ENCODE data around the gene DACT3.

GRCh38 chr19:46685189-46685588 is 24.2 kb upstream of the DACT3 start:
- no peak for TF ChIP-seq POLR2A (IDR thresholded peaks at IDR 0.05)
- TF ChIP-seq, protein P1, sequence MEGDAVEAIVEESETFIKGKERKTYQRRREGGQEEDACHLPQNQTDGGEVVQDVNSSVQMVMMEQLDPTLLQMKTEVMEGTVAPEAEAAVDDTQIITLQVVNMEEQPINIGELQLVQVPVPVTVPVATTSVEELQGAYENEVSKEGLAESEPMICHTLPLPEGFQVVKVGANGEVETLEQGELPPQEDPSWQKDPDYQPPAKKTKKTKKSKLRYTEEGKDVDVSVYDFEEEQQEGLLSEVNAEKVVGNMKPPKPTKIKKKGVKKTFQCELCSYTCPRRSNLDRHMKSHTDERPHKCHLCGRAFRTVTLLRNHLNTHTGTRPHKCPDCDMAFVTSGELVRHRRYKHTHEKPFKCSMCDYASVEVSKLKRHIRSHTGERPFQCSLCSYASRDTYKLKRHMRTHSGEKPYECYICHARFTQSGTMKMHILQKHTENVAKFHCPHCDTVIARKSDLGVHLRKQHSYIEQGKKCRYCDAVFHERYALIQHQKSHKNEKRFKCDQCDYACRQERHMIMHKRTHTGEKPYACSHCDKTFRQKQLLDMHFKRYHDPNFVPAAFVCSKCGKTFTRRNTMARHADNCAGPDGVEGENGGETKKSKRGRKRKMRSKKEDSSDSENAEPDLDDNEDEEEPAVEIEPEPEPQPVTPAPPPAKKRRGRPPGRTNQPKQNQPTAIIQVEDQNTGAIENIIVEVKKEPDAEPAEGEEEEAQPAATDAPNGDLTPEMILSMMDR (IDR thresholded peaks at IDR 0.05) = no peak
